ENCODE data around the gene HHIPL1.

DNA sequence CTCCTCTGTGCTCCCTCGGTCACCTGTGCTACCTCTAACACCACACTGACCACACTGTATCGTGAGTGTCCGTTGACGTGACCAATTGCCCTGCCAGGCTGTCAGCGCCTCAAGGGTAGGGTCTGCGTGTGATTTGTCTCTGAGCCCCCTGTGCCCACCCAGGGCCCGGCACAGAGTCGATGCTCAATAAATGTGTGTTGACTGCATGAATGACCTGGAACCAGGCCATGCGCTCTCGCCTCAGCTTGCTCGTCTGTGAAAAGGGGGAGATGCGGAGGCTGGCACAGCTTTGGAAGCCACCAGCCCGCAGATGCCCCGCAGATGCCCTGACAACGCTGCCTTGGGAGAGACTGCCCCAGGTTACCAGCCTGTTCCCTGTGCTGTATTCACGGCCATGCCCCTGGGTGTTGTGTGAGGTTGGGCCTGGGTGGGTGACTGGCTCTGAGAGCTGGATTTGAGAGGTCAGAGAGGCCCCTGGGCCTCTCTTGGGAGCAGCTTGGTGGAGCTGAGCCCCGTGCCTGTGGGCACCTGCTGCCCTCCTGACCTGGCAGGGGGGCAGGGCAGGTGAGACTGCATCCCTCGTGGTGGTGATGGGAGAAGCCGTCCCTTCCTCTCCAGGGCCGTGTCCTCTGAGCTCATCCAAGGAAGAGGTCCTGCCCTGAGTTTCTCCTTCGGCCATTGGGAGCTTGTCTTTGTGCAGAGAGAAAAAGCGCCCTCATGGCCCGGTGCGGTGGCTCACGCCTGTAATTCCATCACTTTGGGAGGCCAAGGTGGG lies 82.4 kb downstream of the HHIPL1 start:
- TF ChIP-seq, protein P1, sequence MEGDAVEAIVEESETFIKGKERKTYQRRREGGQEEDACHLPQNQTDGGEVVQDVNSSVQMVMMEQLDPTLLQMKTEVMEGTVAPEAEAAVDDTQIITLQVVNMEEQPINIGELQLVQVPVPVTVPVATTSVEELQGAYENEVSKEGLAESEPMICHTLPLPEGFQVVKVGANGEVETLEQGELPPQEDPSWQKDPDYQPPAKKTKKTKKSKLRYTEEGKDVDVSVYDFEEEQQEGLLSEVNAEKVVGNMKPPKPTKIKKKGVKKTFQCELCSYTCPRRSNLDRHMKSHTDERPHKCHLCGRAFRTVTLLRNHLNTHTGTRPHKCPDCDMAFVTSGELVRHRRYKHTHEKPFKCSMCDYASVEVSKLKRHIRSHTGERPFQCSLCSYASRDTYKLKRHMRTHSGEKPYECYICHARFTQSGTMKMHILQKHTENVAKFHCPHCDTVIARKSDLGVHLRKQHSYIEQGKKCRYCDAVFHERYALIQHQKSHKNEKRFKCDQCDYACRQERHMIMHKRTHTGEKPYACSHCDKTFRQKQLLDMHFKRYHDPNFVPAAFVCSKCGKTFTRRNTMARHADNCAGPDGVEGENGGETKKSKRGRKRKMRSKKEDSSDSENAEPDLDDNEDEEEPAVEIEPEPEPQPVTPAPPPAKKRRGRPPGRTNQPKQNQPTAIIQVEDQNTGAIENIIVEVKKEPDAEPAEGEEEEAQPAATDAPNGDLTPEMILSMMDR (IDR thresholded peaks at IDR 0.05; ENCODE audit: borderline replicate concordance, extremely low read depth, low read length, poor library complexity, severe bottlenecking), result no peak
- no peak for TF ChIP-seq EZH2 (IDR thresholded peaks at IDR 0.05; ENCODE audit: borderline replicate concordance, low read depth, low read length, severe bottlenecking)
